Esophagus muscularis mucosa (tissue), 4 donors: Measurements from ENCODE around the gene ME1.

ENCODE experiments used
- EP300 ChIP-seq: sonication (generic); formaldehyde crosslinking; IDR thresholded peaks from one replicate; pipeline ENCODE4 v1.6.1; 2017; ENCODE audit warnings: antibody characterized with exemption
- POLR2A ChIP-seq: fragments of 450-650 bp; IDR thresholded peaks from one replicate; pipeline ENCODE4 v1.6.1; 2017; ENCODE audit warnings: antibody characterized with exemption, moderate library complexity, mild to moderate bottlenecking, low read depth
- TF ChIP-seq, protein P1 (sequence below), 3 experiments: fragments of 200-600 bp in 2 of 3; fragments of 450-650 bp in 1 of 3; sonication (generic) in 2 of 3; IDR thresholded peaks; one replicate each; pipeline ENCODE4 v1.5.1; 2017 to 2019; ENCODE audit warnings: antibody characterized with exemption in 3 of 3, mild to moderate bottlenecking in 2 of 3, moderate library complexity in 1 of 3

DNA sequence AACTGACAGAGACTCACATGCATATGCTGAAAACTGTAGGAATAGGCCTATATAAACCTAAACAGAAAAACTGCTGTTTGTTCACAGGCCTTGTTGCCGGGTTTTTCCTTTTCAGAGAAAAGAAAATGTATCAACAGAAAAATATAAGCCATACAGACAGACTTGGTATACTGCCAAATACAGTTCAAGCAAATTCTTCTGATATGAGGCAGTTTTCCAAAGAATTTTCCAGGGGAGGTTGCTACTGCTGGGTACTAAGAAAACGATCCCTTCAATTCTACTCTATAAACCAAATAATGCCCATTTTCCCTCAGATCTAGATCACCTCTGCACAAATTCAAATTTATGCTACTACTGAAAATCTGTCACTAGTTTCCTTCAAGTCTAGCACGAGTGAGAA lies 59.4 kb downstream of the ME1 start:
- TF ChIP-seq EP300, result no peak
- TF ChIP-seq, protein P1, sequence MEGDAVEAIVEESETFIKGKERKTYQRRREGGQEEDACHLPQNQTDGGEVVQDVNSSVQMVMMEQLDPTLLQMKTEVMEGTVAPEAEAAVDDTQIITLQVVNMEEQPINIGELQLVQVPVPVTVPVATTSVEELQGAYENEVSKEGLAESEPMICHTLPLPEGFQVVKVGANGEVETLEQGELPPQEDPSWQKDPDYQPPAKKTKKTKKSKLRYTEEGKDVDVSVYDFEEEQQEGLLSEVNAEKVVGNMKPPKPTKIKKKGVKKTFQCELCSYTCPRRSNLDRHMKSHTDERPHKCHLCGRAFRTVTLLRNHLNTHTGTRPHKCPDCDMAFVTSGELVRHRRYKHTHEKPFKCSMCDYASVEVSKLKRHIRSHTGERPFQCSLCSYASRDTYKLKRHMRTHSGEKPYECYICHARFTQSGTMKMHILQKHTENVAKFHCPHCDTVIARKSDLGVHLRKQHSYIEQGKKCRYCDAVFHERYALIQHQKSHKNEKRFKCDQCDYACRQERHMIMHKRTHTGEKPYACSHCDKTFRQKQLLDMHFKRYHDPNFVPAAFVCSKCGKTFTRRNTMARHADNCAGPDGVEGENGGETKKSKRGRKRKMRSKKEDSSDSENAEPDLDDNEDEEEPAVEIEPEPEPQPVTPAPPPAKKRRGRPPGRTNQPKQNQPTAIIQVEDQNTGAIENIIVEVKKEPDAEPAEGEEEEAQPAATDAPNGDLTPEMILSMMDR (IDR thresholded peaks at IDR 0.05), result no peak
- no peak for TF ChIP-seq POLR2A
